ENCODE measurements around the gene SPRY1. TPM values are rescaled to one million over a fixed set of nuclear protein-coding genes. Genes with fewer than 3 reads are reported as not detected.

Gene SPRY1
- total RNA-seq, 8 experiments from 2014 or later, result 3.0 to 28.7 (median 4.9) TPM

DNA sequence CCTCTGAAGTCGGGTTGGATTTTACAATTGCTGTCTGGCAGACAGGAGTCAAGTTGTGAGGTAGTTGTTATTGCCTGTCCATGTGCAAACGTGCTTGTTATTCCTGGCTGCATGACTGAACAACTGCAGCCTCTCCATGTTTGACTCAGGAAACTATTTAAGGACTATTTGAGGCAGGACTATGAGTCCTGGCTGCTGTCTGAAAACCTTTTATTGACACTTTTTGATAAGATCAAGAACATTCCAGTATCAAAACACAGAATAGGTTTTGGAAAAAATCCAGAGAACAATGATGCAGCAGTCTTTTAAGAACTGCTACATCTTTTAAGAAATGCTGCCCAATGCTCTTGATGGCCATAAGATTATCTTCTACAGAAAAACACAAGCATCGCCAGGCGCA, 10.0 kb upstream of the SPRY1 start:
- no peak for ATAC-seq (replicated peaks in 6 of 8)
- in situ Hi-C loops (cut with MboI; ENCODE audit: low pct_unique_long_range_greater_than_20kb in 2 of 9, low sequenced_read_pairs in 9 of 9, unreplicated experiment in 9 of 9), result loop anchor here in 3 of 9 experiments (25.0 kb wide), 4 partner anchors 249 to 876 kb away; no protein-coding TSS in a partner anchor
- Histone ChIP-seq H3K27ac (no peak overlapping the region), H3K4me3 (no peak overlapping the region), H3K4me1 (replicated peaks in 1 of 2) (no peaks in the 10 kb centered on the region)
- 57 to 100% (median 81%) methylated on average over 1 to 4 of the region's 4 CpGs; no CpG with 5 or more reads in 4 of the 10 experiments for WGBS, 10 experiments

DNA sequence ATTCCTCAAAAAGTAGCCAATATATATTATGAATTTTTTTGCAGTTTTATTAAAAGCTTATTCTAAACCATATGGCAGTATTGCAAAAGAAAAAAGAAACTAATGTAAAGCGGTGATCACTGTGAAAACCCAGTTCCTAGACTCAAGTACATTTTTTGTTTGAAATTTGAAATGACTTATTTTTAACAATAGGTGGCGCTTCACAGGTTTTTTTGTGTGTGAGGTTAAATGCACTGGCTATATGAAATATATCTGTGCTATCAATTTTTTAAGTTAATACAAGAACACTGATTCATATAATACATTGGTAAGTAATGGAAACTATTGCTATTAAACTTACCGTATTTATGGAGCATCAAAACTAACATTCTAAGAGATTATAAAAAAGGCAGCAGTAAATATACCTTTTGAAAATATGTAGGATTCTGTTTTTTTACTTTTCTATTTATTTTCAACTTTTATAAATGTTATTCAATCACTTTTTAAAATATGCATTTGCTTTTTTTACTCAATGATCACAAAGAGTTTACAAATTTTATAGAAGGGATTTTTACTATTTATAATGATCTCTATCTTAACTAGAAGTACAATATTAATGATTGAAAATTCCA, 5.6 kb upstream of the SPRY1 start:
- in situ Hi-C loops (cut with MboI; ENCODE audit: low pct_unique_long_range_greater_than_20kb in 2 of 9, low sequenced_read_pairs in 9 of 9, unreplicated experiment in 9 of 9), result loop anchor here in 3 of 9 experiments (25.0 kb wide), 4 partner anchors 254 to 871 kb away; no protein-coding TSS in a partner anchor
- no peak overlapping the region for H3K4me3 ChIP-seq
- ATAC-seq (replicated peaks in 6 of 8), result no peak
- no peaks in the 10 kb centered on the region for H3K4me1 ChIP-seq (replicated peaks in 1 of 2)
- no peak overlapping the region for H3K27ac ChIP-seq
- 13 to 72% (median 55%) methylated on average over 2 to 3 of the region's 3 CpGs; no CpG with 5 or more reads in 1 of the 10 experiments for WGBS, 10 experiments

DNA sequence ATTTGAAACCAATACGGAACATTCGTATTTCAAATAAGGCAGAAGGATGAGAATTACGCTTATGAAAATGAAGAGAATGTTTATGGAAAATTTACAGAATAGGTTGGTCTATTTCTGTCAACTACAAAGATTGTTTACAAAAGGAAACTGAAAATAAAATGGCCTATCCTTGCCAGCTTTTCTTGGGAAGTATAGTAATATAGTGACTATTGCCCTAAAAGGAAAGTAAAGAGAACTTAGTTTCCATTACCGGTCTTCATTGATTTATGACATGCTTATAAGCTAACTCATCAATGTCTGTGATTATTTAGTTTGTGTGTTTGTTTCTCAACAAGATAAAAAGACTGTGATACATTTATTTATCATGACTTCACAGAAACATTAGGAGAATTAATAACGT, 2.9 kb upstream of the SPRY1 start:
- H3K4me1 ChIP-seq (replicated peaks in 1 of 2), result no peaks in the 10 kb centered on the region
- in situ Hi-C loops (cut with MboI; ENCODE audit: low pct_unique_long_range_greater_than_20kb in 2 of 9, low sequenced_read_pairs in 9 of 9, unreplicated experiment in 9 of 9), result loop anchor here in 3 of 9 experiments (25.0 kb wide), 4 partner anchors 256 to 869 kb away; no protein-coding TSS in a partner anchor
- no peak for ATAC-seq (replicated peaks in 6 of 8)
- H3K27ac ChIP-seq, result no peak overlapping the region
- no peak overlapping the region for H3K4me3 ChIP-seq
- WGBS, 10 experiments, result 59 to 100% (median 91%) methylated on average over 2 to 5 of the region's 5 CpGs

DNA sequence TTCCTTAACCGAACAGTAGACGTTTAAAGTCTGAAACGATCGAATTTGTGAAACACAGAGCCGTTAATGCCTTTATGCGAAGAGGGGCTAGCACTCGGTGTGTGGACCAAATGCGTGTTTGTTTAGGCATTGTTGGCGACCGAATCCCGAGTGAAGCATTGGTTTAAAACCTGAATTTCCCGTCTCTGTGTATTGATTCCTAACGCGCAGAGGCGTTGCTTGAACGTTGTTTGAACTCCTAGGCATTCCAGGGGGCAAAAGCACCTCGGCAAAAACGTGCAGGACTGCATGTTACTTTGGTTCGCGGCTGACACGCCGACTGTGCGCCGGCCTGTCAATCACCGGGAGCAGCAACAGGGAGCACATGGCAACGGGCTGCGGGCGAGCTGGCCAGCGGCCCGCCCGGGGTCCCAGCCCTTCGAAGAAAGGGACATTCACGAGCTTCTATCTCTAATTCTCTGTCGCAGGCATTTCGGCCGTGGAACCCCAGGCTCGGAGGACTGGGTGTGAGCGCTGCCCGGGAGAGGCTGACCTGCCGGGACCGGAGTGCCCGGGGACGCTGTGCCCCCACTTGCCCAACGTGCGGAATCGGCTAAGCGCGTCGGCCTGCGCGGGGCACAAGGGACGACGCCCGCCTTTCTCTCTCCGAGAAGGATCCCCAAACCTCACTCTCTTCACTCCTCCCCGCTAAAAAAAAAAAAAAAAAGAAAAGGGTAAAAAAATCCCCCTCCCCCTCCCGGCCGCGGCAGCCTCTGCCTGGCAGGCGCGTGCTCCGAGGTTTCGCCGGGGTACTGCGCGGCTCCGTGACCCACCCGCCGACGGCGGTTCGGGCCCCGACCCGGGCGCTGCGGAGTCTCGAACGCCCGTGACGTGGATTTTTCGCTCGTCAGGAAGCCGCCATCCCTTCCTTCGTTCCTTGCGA, 810 bp downstream of the SPRY1 start:
- Histone ChIP-seq H3K4me3 (peak overlapping the region; percentile 57 to 94 (median 69)), H3K4me1 (replicated peaks in 1 of 2) (peaks cover 0 to 12% of the 10 kb centered on the region in 2 donors), H3K27ac (peak overlapping the region in 1 of 2 donors; percentile 88)
- peak; percentile 8 to 39 (median 19) for ATAC-seq (replicated peaks in 6 of 8)
- WGBS, 10 experiments, result 0 to 7% (median 0%) methylated on average over 2 to 29 of the region's 85 CpGs; no CpG with 5 or more reads in 1 of the 10 experiments
- in situ Hi-C loops (cut with MboI; ENCODE audit: low pct_unique_long_range_greater_than_20kb in 2 of 9, low sequenced_read_pairs in 9 of 9, unreplicated experiment in 9 of 9), result loop anchor here in 3 of 9 experiments (25.0 kb wide), 4 partner anchors 260 to 865 kb away; no protein-coding TSS in a partner anchor

DNA sequence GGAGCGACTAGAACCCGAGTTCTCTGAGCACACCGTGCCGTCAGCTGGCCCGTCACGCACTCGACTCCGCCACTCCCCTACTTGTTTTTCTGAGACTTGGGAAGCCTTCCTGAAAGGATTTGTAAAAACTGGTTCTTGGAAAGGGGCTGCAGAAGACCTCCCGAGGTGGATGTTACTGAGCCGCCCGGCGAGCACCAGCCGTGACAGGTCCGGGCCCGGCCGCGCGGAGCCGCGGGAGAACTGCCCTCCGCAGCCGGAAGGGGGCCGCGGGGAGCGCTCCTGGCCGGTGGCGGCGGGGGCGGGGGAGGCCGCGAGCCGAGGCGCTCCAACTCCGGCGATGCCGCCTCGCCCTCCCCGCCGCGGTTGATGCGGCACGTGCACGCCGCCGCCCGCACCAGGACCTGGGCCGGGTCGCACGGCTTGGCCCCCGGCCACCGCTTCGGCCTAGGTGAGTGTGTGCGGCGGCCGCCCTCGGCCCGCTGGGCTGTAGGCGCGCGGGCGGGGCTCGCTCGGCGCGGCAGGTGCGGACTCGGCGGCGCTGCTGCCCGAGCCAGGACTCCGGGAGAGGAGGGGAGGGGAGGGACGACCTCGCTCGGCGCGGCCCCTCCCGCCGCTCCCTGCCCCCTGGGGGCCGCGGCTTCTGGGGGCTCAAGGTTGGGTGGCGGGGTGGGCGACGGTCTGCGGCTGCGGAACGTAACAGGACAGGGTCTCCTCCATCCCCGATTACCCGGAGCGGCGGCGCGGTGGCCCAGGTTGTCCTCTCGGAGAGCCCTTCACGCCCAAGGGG, 1.7 kb downstream of the SPRY1 start:
- Histone ChIP-seq H3K4me3 (peak overlapping the region; percentile 57 to 94 (median 69)), H3K4me1 (replicated peaks in 1 of 2) (peaks cover 0 to 15% of the 10 kb centered on the region in 2 donors), H3K27ac (peak overlapping the region in 1 of 2 donors; percentile 88)
- ATAC-seq (replicated peaks in 6 of 8), result peak; percentile 58 to 87 (median 80)
- 3% methylated on average over 8 of the region's 94 CpGs; no CpG with 5 or more reads in 9 of the 10 experiments for WGBS, 10 experiments
- in situ Hi-C loops (cut with MboI; ENCODE audit: low pct_unique_long_range_greater_than_20kb in 2 of 9, low sequenced_read_pairs in 9 of 9, unreplicated experiment in 9 of 9), result loop anchor here in 3 of 9 experiments (25.0 kb wide), 4 partner anchors 261 to 864 kb away; no protein-coding TSS in a partner anchor

GRCh38 chr4:123398853-123399626, 2.4 kb downstream of the SPRY1 start:
- peaks cover 0 to 15% of the 10 kb centered on the region in 2 donors for H3K4me1 ChIP-seq (replicated peaks in 1 of 2)
- in situ Hi-C loops (cut with MboI; ENCODE audit: low pct_unique_long_range_greater_than_20kb in 2 of 9, low sequenced_read_pairs in 9 of 9, unreplicated experiment in 9 of 9), result loop anchor here in 3 of 9 experiments (25.0 kb wide), 4 partner anchors 262 to 863 kb away; no protein-coding TSS in a partner anchor
- peak overlapping the region in 1 of 2 donors; percentile 88 for H3K27ac ChIP-seq
- H3K4me3 ChIP-seq, result peak overlapping the region; percentile 57 to 94 (median 69)
- WGBS, 10 experiments, result 0 to 5% (median 0%) methylated on average over 1 to 19 of the region's 41 CpGs; no CpG with 5 or more reads in 2 of the 10 experiments
- ATAC-seq (replicated peaks in 6 of 8), result peak; percentile 12 to 43 (median 27)

- peak overlapping the region in 1 of 2 donors; percentile 88 for H3K27ac ChIP-seq
- 0 to 20% (median 7%) methylated on average over 4 to 21 of the region's 22 CpGs for WGBS, 10 experiments
- no peak for ATAC-seq (replicated peaks in 6 of 8)
- in situ Hi-C loops (cut with MboI; ENCODE audit: low pct_unique_long_range_greater_than_20kb in 2 of 9, low sequenced_read_pairs in 9 of 9, unreplicated experiment in 9 of 9), result loop anchor here in 3 of 9 experiments (25.0 kb wide), 4 partner anchors 262 to 863 kb away; no protein-coding TSS in a partner anchor
- peaks cover 0 to 15% of the 10 kb centered on the region in 2 donors for H3K4me1 ChIP-seq (replicated peaks in 1 of 2)
- peak overlapping the region; percentile 57 to 94 (median 69) for H3K4me3 ChIP-seq
Observed at GRCh38 chr4:123399627-123400358, 3.2 kb downstream of the SPRY1 start.

DNA sequence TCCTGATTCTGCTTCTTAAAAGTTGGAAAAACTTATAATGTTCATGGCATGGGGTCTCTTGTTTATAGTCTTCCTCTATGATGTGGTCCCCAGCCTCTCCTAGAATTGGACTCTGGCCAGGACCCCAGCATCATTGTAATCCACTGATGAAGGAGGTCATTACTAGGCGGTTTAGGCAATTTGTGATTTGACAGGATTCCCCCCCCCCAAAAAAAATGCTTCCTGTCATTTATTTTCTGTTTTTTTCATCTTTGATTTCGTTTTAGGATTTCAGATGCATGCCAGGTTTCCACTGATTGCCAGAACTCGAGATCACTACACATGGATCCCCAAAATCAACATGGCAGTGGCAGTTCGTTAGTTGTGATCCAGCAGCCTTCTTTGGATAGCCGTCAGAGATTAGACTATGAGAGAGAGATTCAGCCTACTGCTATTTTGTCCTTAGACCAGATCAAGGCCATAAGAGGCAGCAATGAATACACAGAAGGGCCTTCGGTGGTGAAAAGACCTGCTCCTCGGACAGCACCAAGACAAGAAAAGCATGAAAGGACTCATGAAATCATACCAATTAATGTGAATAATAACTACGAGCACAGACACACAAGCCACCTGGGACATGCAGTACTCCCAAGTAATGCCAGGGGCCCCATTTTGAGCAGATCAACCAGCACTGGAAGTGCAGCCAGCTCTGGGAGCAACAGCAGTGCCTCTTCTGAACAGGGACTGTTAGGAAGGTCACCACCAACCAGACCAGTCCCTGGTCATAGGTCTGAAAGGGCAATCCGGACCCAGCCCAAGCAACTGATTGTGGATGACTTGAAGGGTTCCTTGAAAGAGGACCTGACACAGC, 4.9 kb downstream of the SPRY1 start:
- H3K4me3 ChIP-seq, result peak overlapping the region in 2 of 5 donors; percentile 60 to 70
- H3K27ac ChIP-seq, result no peak overlapping the region
- ATAC-seq (replicated peaks in 6 of 8), result no peak
- in situ Hi-C loops (cut with MboI; ENCODE audit: low pct_unique_long_range_greater_than_20kb in 2 of 9, low sequenced_read_pairs in 9 of 9, unreplicated experiment in 9 of 9), result loop anchor here in 1 of 9 experiments (25.0 kb wide), 1 partner anchor 261 kb away; no protein-coding TSS in a partner anchor
- 20 to 97% (median 79%) methylated on average over 1 to 9 of the region's 9 CpGs; no CpG with 5 or more reads in 1 of the 10 experiments for WGBS, 10 experiments
- peaks cover 0 to 18% of the 10 kb centered on the region in 2 donors for H3K4me1 ChIP-seq (replicated peaks in 1 of 2)

GRCh38 chr4:123402121-123402465, 5.5 kb downstream of the SPRY1 start:
- 100% methylated on average over 2 of the region's 3 CpGs; no CpG with 5 or more reads in 9 of the 10 experiments for WGBS, 10 experiments
- no peak for ATAC-seq (replicated peaks in 6 of 8)
- Histone ChIP-seq H3K27ac (no peak overlapping the region), H3K4me1 (replicated peaks in 1 of 2) (peaks cover 0 to 18% of the 10 kb centered on the region in 2 donors), H3K4me3 (no peak overlapping the region)
- in situ Hi-C loops (cut with MboI; ENCODE audit: low pct_unique_long_range_greater_than_20kb in 2 of 9, low sequenced_read_pairs in 9 of 9, unreplicated experiment in 9 of 9), result loop anchor here in 1 of 9 experiments (25.0 kb wide), 1 partner anchor 260 kb away; no protein-coding TSS in a partner anchor

GRCh38 chr4:123403080-123403604, 6.5 kb downstream of the SPRY1 start:
- H3K4me3 ChIP-seq, result no peak overlapping the region
- peaks cover 0 to 18% of the 10 kb centered on the region in 2 donors for H3K4me1 ChIP-seq (replicated peaks in 1 of 2)
- no peak overlapping the region for H3K27ac ChIP-seq
- in situ Hi-C loops (cut with MboI; ENCODE audit: low pct_unique_long_range_greater_than_20kb in 2 of 9, low sequenced_read_pairs in 9 of 9, unreplicated experiment in 9 of 9), result loop anchor here in 1 of 9 experiments (25.0 kb wide), 1 partner anchor 259 kb away; no protein-coding TSS in a partner anchor
- no peak for ATAC-seq (replicated peaks in 6 of 8)
- 49 to 100% (median 82%) methylated on average over 1 to 3 of the region's 3 CpGs for WGBS, 10 experiments
